Heart left ventricle (tissue), 16 donors: Measurements from ENCODE around the gene NR4A1. TPM values are rescaled to one million over a fixed set of nuclear protein-coding genes. Genes with fewer than 3 reads are reported as not detected.
A peak's percentile ranks its signal among the peaks of the same experiment; 100 is the strongest.

Source experiments
- ATAC-seq, 4 donors: fragments of 200-7000 bp; cut with Tn5 transposase; one replicate each; pipeline ENCODE4 v1.9.1; 2020 to 2022; ENCODE audit warnings: moderate library complexity in 4 of 4, mild to moderate bottlenecking in 3 of 4, moderate number of reproducible peaks in 1 of 4
- DNase-seq, 5 donors: peaks; one replicate each; pipeline ENCODE4 v3.0.0-alpha.2; 2020
- H3K27ac ChIP-seq, 12 donors: fragments of 200-600 bp; sonication (generic) in 4 of 12; one replicate each; pipeline versions ENCODE4 v1.5.0 to v1.8.0; 2016 to 2022; ENCODE audit warnings: mild to moderate bottlenecking in 2 of 12
- H3K27me3 ChIP-seq, 9 donors: fragments of 200-600 bp; sonication (generic) in 2 of 9; one replicate each; pipeline versions ENCODE4 v1.5.1 to v1.8.0; 2016 to 2022; ENCODE audit warnings: mild to moderate bottlenecking in 3 of 9
- H3K36me3 ChIP-seq, 9 donors: fragments of 200-600 bp; sonication (generic) in 2 of 9; one replicate each; pipeline versions ENCODE4 v1.5.0 to v1.8.0; 2018 to 2022; ENCODE audit warnings: mild to moderate bottlenecking in 2 of 9
- H3K4me1 ChIP-seq, 12 donors: fragments of 200-600 bp; sonication (generic) in 4 of 12; one replicate each; pipeline versions ENCODE4 v1.5.0 to v1.8.0; 2016 to 2022; ENCODE audit warnings: mild to moderate bottlenecking in 3 of 12
- H3K4me3 ChIP-seq, 12 donors: fragments of 200-600 bp; sonication (generic) in 4 of 12; one replicate each; pipeline versions ENCODE4 v1.5.0 to v1.8.0; 2017 to 2022; ENCODE audit warnings: mild to moderate bottlenecking in 9 of 12, moderate library complexity in 4 of 12
- H3K9me3 ChIP-seq, 12 donors: fragments of 200-600 bp; sonication (generic) in 4 of 12; one replicate each; pipeline versions ENCODE4 v1.5.0 to v1.8.0; 2016 to 2022; ENCODE audit warnings: mild to moderate bottlenecking in 1 of 12
- CTCF ChIP-seq, 12 donors: fragments of 200-600 bp; sonication (generic) in 4 of 12; IDR thresholded peaks; one replicate each; pipeline versions ENCODE4 v1.5.0 to v1.8.0; 2018 to 2022; ENCODE audit warnings: antibody characterized with exemption in 12 of 12, mild to moderate bottlenecking in 5 of 12
- POLR2A ChIP-seq, 2 donors: fragments of 450-650 bp; IDR thresholded peaks; one replicate each; pipeline ENCODE4 v1.6.1; 2017; ENCODE audit warnings: antibody characterized with exemption in 2 of 2, mild to moderate bottlenecking in 2 of 2, moderate library complexity in 2 of 2
- WGBS, 4 donors: extraction: QIAGEN DNeasy Blood & Tissue Kit in 2 of 4; methylation state at CpG; one replicate each; pipeline versions ENCODE4 v1.1.5 to v1.1.7; 2013 to 2018; 5-methylcytosine and 5-hydroxymethylcytosine counted together
- intact Hi-C, 10 donors: fragments of 100-400 bp; cut with DNase I; formaldehyde crosslinking; loops; one replicate each; pipeline versions ENCODE4 v1.11.1 to v1.14.2; 2022
- polyA plus RNA-seq, 2 donors: library from polyadenylated mRNA; stranded (reverse); fragments of 200-250 nt; gene quantifications; one replicate each; pipeline ENCODE4 v1.2.3, GENCODE V29; 2013
- total RNA-seq, 9 donors: library from RNA; depleted of rRNA in 2 of 9; stranded (reverse); fragments of >200 nt in 2 of 9; fragmentation: NEBNext Ultra II Directional in 3 of 9; extraction: Animal tissue kit (Norgen Biotek cat#: 25700) in 3 of 9; gene quantifications; one replicate each; pipeline versions ENCODE4 v1.1.0 to v1.2.4, GENCODE V29; 2016 to 2023
- donor health status: ischemic (EF 13 %, LVEDD 7.1; RV severe dilation, severe dysfunction).
- donor health status: healthy with polysubstance abuse.
- donor health status: DM: no; HTN: yes; CAD: no.
- donor health status: DM: no; HTN: no; CAD: no.
- donor health status: ischemic (EF 25% LVEDD 6.9; RV normal size, moderate dysfunction).
- donor health status: ischemic (EF 25% LVEDD 5.7; RV mildly dilated, moderate dysfunction).
- donor health status: healthy.
- donor health status: DM: yes; HTN: yes; CAD: no.
- donor health status: ischemic (EF 35%, LVEDD 5.7; RV mildly dilated, moderate dysfunction).
- donor health status: nonischemic (EF 11% LVEDD 7.7; RV severe dilation, severe dysfunction).
- donor health status: DM: yes; HTN: yes; CAD: no.
- donor health status: PGD.
- donor health status: ischemic (EF 29% LVEDD 5.4; RV normal size, mild dysfunction).
- donor health status: nonischemic (EF 23%, LVEDD 6.1; RV moderate dilation, normal function).

The NR4A1 gene
- total and polyA plus RNA-seq, 11 donors, result 22.0 to 140 (median 46.0) TPM

- WGBS, 4 donors, result 89 to 94% (median 94%) methylated on average over 19 to 21 of the region's 21 CpGs
- intact Hi-C loops, result no loop called here
- H3K9me3 ChIP-seq, result no peaks in the 10 kb centered on the region
- peak overlapping the region in 2 of 12 donors; percentile 74 to 80 for H3K4me3 ChIP-seq
- peaks cover 4 to 52% (median 16%) of the 10 kb centered on the region in 12 donors for H3K4me1 ChIP-seq
- TF ChIP-seq CTCF (IDR thresholded peaks at IDR 0.05), result no peak
- no peak for TF ChIP-seq POLR2A (IDR thresholded peaks at IDR 0.05)
- DNase-seq (peak in 2 of 5 donors; percentile 23 to 32), ATAC-seq (no peak)
- peaks cover 7 to 66% (median 59%) of the 10 kb centered on the region in 9 donors for H3K36me3 ChIP-seq
- no peaks in the 10 kb centered on the region for H3K27me3 ChIP-seq
- peak overlapping the region in 3 of 12 donors; percentile 97 to 98 (median 98) for H3K27ac ChIP-seq
These were observed 3.8 kb downstream of the NR4A1 start for GRCh38 chr12:52054833-52055730.

GRCh38 chr12:52055731-52056711, 4.8 kb downstream of the NR4A1 start:
- peaks cover 0 to 44% (median 8%) of the 10 kb centered on the region in 12 donors for H3K4me1 ChIP-seq
- peak in 1 of 4 donors; percentile 0 for ATAC-seq
- no peaks in the 10 kb centered on the region for H3K9me3 ChIP-seq
- peak in 1 of 5 donors; percentile 51 for DNase-seq
- peaks cover 7 to 66% (median 59%) of the 10 kb centered on the region in 9 donors for H3K36me3 ChIP-seq
- peak overlapping the region in 2 of 12 donors; percentile 17 to 74 for H3K4me3 ChIP-seq
- H3K27me3 ChIP-seq, result no peaks in the 10 kb centered on the region
- TF ChIP-seq POLR2A (IDR thresholded peaks at IDR 0.05) (no peak), CTCF (IDR thresholded peaks at IDR 0.05) (no peak)
- intact Hi-C loops, result no loop called here
- WGBS, 4 donors, result 87 to 90% (median 89%) methylated on average over 26 to 27 of the region's 27 CpGs
- H3K27ac ChIP-seq, result peak overlapping the region in 3 of 12 donors; percentile 17 to 98 (median 98)

GRCh38 chr12:52056801-52057637, 5.8 kb downstream of the NR4A1 start:
- DNase-seq (peak in 2 of 5 donors; percentile 43 to 49), ATAC-seq (peak in 1 of 4 donors; percentile 1)
- WGBS, 4 donors, result 72 to 85% (median 82%) methylated on average over 10 to 23 of the region's 23 CpGs
- TF ChIP-seq POLR2A (IDR thresholded peaks at IDR 0.05) (no peak), CTCF (IDR thresholded peaks at IDR 0.05) (no peak)
- H3K4me1 ChIP-seq, result peaks cover 0 to 43% (median 8%) of the 10 kb centered on the region in 12 donors
- peak overlapping the region in 1 of 12 donors; percentile 11 for H3K4me3 ChIP-seq
- H3K9me3 ChIP-seq, result no peaks in the 10 kb centered on the region
- no peaks in the 10 kb centered on the region for H3K27me3 ChIP-seq
- intact Hi-C loops, result no loop called here
- H3K27ac ChIP-seq, result peak overlapping the region in 3 of 12 donors; percentile 4 to 98 (median 39)
- H3K36me3 ChIP-seq, result peaks cover 7 to 66% (median 59%) of the 10 kb centered on the region in 9 donors
